ENCODE results near the gene SLC9A3.

The SLC9A3 gene

GRCh38 chr5:523441-524222 lies 617 bp downstream of the SLC9A3 start (continued):
- TF ChIP-seq SALL2 (tag by site-specific recombination; IDR thresholded peaks at IDR 0.05; ENCODE audit: borderline replicate concordance) (no peak), PRDM1 (tag by site-specific recombination; IDR thresholded peaks at IDR 0.05) (no peak), PATZ1 (tag by site-specific recombination; IDR thresholded peaks at IDR 0.05) (no peak), KLF17 (tag by site-specific recombination; IDR thresholded peaks at IDR 0.05) (no peak), ZNF785 (tag by site-specific recombination; IDR thresholded peaks at IDR 0.05) (no peak), ZNF202 (tag by site-specific recombination; IDR thresholded peaks at IDR 0.05; ENCODE audit: borderline replicate concordance) (no peak), ZFP41 (tag by site-specific recombination; IDR thresholded peaks at IDR 0.05; ENCODE audit: borderline replicate concordance) (no peak), ZNF302 (tag by site-specific recombination; IDR thresholded peaks at IDR 0.05; ENCODE audit: low read depth) (no peak)

GRCh38 chr5:522899-523440 lies 1.3 kb downstream of the SLC9A3 start:
- no peaks in the 10 kb centered on the region for H3K4me1 ChIP-seq (ENCODE audit: control insufficient read depth, insufficient read depth, low read length)
- POLR2A ChIA-PET = no interaction called here
- H3K9me3 ChIP-seq (ENCODE audit: control insufficient read depth, insufficient read depth, low read depth, low read length) = no peaks in the 10 kb centered on the region
- CTCF ChIA-PET = interaction anchor here (1.3 kb wide), 1 partner anchor 76 kb away, joined by 3 read pairs; no protein-coding TSS in a partner anchor
- no peak overlapping the region for H3K27ac ChIP-seq (ENCODE audit: extremely low read depth, low read depth, low read length)
- no peaks in the 10 kb centered on the region for H3K36me3 ChIP-seq (ENCODE audit: control insufficient read depth in 2 of 2, insufficient read depth in 1 of 2, low read length in 2 of 2)
- H3K4me3 ChIP-seq (ENCODE audit: low read depth, low read length) = no peak overlapping the region
- no peak for TF ChIP-seq ZSCAN18 (tag by site-specific recombination; IDR thresholded peaks at IDR 0.05)
- no peak for TF ChIP-seq ZNF132 (tag by site-specific recombination; IDR thresholded peaks at IDR 0.05; ENCODE audit: borderline replicate concordance)
- no peak for TF ChIP-seq ZNF626 (tag by site-specific recombination; IDR thresholded peaks at IDR 0.05)
- peak; percentile 12; the same call in 1 of the 2 replicates for TF ChIP-seq ZBTB20 (tag by site-specific recombination; IDR thresholded peaks at IDR 0.05)
- TF ChIP-seq SP2 (tag by site-specific recombination; IDR thresholded peaks at IDR 0.05) = peak; percentile 16; the same call in 1 of the 2 replicates
- TF ChIP-seq GLIS1 (tag by site-specific recombination; IDR thresholded peaks at IDR 0.05) = peak; percentile 68
- TF ChIP-seq ELK4 (IDR thresholded peaks at IDR 0.05; ENCODE audit: borderline replicate concordance, low read depth, low read length) = no peak
- peak; percentile 84 for TF ChIP-seq ZIC2 (tag by site-specific recombination; IDR thresholded peaks at IDR 0.05)
- peak; percentile 41 for TF ChIP-seq EGR2 (tag by site-specific recombination; IDR thresholded peaks at IDR 0.05; ENCODE audit: low read depth)
- no peak for TF ChIP-seq ZBTB17 (tag by site-specific recombination; IDR thresholded peaks at IDR 0.05)
- no peak for TF ChIP-seq ZNF548 (tag by site-specific recombination; IDR thresholded peaks at IDR 0.05)
- no peak for TF ChIP-seq ZNF658 (tag by site-specific recombination; IDR thresholded peaks at IDR 0.05)
- TF ChIP-seq ZNF335 (tag by site-specific recombination; conservative IDR thresholded peaks at IDR 0.05) = peak; percentile 85
- no peak for TF ChIP-seq ZNF366 (tag by site-specific recombination; conservative IDR thresholded peaks at IDR 0.05)
- peak; percentile 70 for TF ChIP-seq ZFHX2 (tag by site-specific recombination; conservative IDR thresholded peaks at IDR 0.05)
- TF ChIP-seq ZNF677 (tag by site-specific recombination; IDR thresholded peaks at IDR 0.05) = no peak
- TF ChIP-seq ZBTB26 (tag by site-specific recombination; optimal IDR thresholded peaks at IDR 0.05) = no peak
- peak; percentile 97 for TF ChIP-seq ZNF341 (tag by site-specific recombination; IDR thresholded peaks at IDR 0.05; ENCODE audit: low read depth)
- TF ChIP-seq OSR2 (tag by site-specific recombination; IDR thresholded peaks at IDR 0.05) = 0 out of 2 replicates have a peak, but pooled peaks have one; percentile 18
- no peak for TF ChIP-seq ZNF155 (tag by site-specific recombination; IDR thresholded peaks at IDR 0.05)
- peak; percentile 46; the same call in 1 of the 2 replicates for TF ChIP-seq GLIS2 (tag by site-specific recombination; IDR thresholded peaks at IDR 0.05)
- TF ChIP-seq ZNF621 (tag by site-specific recombination; IDR thresholded peaks at IDR 0.05) = no peak
- peak; percentile 68 for TF ChIP-seq WT1 (tag by site-specific recombination; IDR thresholded peaks at IDR 0.05)
